ENCODE data around the gene PTMA.

- TF ChIP-seq POLR2A (IDR thresholded peaks at IDR 0.05) (peak in 1 of 2 donors; percentile 70), CTCF (IDR thresholded peaks at IDR 0.05) (no peak)
Observed at GRCh38 chr2:231701456-231702373, 6.6 kb upstream of the PTMA start.

Data from thyroid gland (tissue), 4 donors.